ENCODE measurements around the gene SLC25A13.

GRCh38 chr7:96097835-96098234 lies 224.1 kb downstream of the SLC25A13 start:
- TF ChIP-seq MAX (IDR thresholded peaks at IDR 0.05; ENCODE audit: low read depth, low read length) (no peak), POLR2A (IDR thresholded peaks at IDR 0.05; ENCODE audit: extremely low read depth, insufficient read length) (no peak), MYC (IDR thresholded peaks at IDR 0.05; ENCODE audit: low read depth, low read length) (no peak)
- TF ChIP-seq, protein P1, sequence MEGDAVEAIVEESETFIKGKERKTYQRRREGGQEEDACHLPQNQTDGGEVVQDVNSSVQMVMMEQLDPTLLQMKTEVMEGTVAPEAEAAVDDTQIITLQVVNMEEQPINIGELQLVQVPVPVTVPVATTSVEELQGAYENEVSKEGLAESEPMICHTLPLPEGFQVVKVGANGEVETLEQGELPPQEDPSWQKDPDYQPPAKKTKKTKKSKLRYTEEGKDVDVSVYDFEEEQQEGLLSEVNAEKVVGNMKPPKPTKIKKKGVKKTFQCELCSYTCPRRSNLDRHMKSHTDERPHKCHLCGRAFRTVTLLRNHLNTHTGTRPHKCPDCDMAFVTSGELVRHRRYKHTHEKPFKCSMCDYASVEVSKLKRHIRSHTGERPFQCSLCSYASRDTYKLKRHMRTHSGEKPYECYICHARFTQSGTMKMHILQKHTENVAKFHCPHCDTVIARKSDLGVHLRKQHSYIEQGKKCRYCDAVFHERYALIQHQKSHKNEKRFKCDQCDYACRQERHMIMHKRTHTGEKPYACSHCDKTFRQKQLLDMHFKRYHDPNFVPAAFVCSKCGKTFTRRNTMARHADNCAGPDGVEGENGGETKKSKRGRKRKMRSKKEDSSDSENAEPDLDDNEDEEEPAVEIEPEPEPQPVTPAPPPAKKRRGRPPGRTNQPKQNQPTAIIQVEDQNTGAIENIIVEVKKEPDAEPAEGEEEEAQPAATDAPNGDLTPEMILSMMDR (IDR thresholded peaks at IDR 0.05; ENCODE audit: low read depth, low read length) = no peak
